Tongue (tissue), 3 donors: ENCODE results near the gene NPIPB6. TPM values are rescaled to one million over a fixed set of nuclear protein-coding genes. Genes with fewer than 3 reads are reported as not detected.

Experiments
- DNase-seq: peaks from one replicate; pipeline ENCODE4 v3.0.0-alpha.2; 2015
- small RNA-seq: library from RNA; depleted of rRNA; stranded (forward); fragments of <200 nt; gene quantifications from one replicate; pipeline ENCODE3, GENCODE V24; 2014; ENCODE audit warnings: low replicate concordance
- total RNA-seq: library from RNA; depleted of rRNA; stranded (reverse); fragments of >200 nt; gene quantifications from one replicate; pipeline ENCODE4 v1.2.3, GENCODE V29; 2014

The NPIPB6 gene
- total RNA-seq, 1 donor from 2014 or later, result not detected

GRCh38 chr16:28297784-28298510 lies 65.4 kb downstream of the NPIPB6 start:
- no peak for DNase-seq

- no peak for DNase-seq
Measured at GRCh38 chr16:28297308-28297707, 66.0 kb downstream of the NPIPB6 start.

GRCh38 chr16:28295276-28295675 lies 68.0 kb downstream of the NPIPB6 start:
- no peak for DNase-seq

- DNase-seq, result no peak
Measured at GRCh38 chr16:28294201-28294600, 69.1 kb downstream of the NPIPB6 start.

- DNase-seq, result no peak
Measured at GRCh38 chr16:28293601-28293960, 69.7 kb downstream of the NPIPB6 start.

GRCh38 chr16:28292731-28293600 lies 70.3 kb downstream of the NPIPB6 start:
- DNase-seq, result peak; percentile 60

Small RNAs within 50 kb of the gene (small RNA-seq; reads per million reads assigned to genes)
- gene AC138904.2, result not detected
- gene MIR6862-1, result not detected

Other genes starting within 250 kb of the NPIPB6 start
- gene XPO6, start 151.5 kb downstream of the NPIPB6 start, total RNA-seq, result 62.5 TPM
- gene SBK1, start 71.0 kb downstream of the NPIPB6 start, total RNA-seq, result 8.7 TPM
- 133 TPM for gene EIF3CL, start 40.3 kb upstream of the NPIPB6 start, total RNA-seq
- not detected for gene NPIPB7, start 108.8 kb upstream of the NPIPB6 start, total RNA-seq
- 14.5 TPM for gene CLN3, start 128.6 kb upstream of the NPIPB6 start, total RNA-seq
- 0.92 TPM for gene APOBR, start 131.1 kb upstream of the NPIPB6 start, total RNA-seq
- not detected for gene IL27, start 143.3 kb upstream of the NPIPB6 start, total RNA-seq
- gene NUPR1, start 175.5 kb upstream of the NPIPB6 start, total RNA-seq, result 1.4 TPM
- 9.7 TPM for gene SGF29, start 190.4 kb upstream of the NPIPB6 start, total RNA-seq
- not detected for gene SULT1A2, start 233.5 kb upstream of the NPIPB6 start, total RNA-seq
- 12.8 TPM for gene SULT1A1, start 246.5 kb upstream of the NPIPB6 start, total RNA-seq